ENCODE measurements around the gene ADAM20.

DNA sequence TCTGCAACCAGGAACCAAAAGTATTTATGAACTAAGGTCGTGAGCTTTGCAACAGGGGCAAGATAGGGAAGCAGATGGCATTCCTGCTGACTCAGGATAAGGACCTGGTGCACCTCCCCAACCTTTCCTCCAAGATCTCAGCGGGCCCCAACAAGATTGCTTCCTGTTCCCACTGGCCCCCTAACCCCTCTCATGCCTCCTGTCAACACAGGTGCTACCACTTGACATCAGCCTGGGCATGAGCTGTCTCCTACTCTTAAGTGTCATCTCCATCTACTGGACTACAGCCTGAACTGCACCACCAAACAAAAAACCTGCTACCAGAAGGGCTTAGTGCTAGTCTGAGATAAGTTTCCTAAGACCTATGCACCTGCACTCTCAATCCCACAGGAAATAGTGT lies 33.0 kb upstream of the ADAM20 start:
- TF ChIP-seq POLR2A (IDR thresholded peaks at IDR 0.05; ENCODE audit: low read depth) (no peak), EP300 (IDR thresholded peaks at IDR 0.05) (no peak), POLR2AphosphoS5 (IDR thresholded peaks at IDR 0.05) (no peak)
